GM12878 (cell line): ENCODE measurements around the gene KCNJ10. TPM values are rescaled to one million over a fixed set of nuclear protein-coding genes. Genes with fewer than 3 reads are reported as not detected.

Experiments
- ATAC-seq: fragments of 200-7000 bp; cut with Tn5 transposase; 3 replicates; pipeline ENCODE4 v1.9.1; 2020; ENCODE audit warnings: mild to moderate bottlenecking, moderate library complexity
- BruUV-seq: library from RNA; stranded (reverse); fragments of 400-500 nt; replicated peaks from 2 replicates; lab custom pipeline; 2021; lab: Mats Ljungman, UMichigan
- CTCF ChIA-PET: fragments of 300-600 bp; sonication (Branson Sonifier 250); formaldehyde crosslinking; extraction: SDS; loops from one replicate; lab custom pipeline; 2021; ENCODE audit warnings: inconsistent platforms; lab: Yijun Ruan, JAX
- POLR2A ChIA-PET: fragments of 350-600 bp; formaldehyde crosslinking; extraction: SDS; loops from one replicate; lab custom pipeline; 2021; ENCODE audit warnings: inconsistent platforms; lab: Charles Lee
- RAD21 ChIA-PET: fragments of 300-600 bp; sonication (Branson Sonifier 250); formaldehyde crosslinking; loops from one replicate; lab custom pipeline; 2023; ENCODE audit warnings: antibody characterized with exemption; ENCODE audit not compliant: unreplicated experiment; lab: Charles Lee
- SMC1A ChIA-PET: fragments of 300-600 bp; sonication (Branson Sonifier 250); formaldehyde crosslinking; loops from one replicate; lab custom pipeline; 2023; ENCODE audit not compliant: unreplicated experiment, uncharacterized antibody; lab: Charles Lee
- DNase-seq: peaks from one replicate; pipeline ENCODE4 v3.0.0-alpha.2; 2011; ENCODE audit warnings: low read depth, low spot score
- FAIRE-seq: peaks from 3 replicates; lab custom pipeline; 2011; peaks lifted over from hg19 to GRCh38; lab: Jason Lieb, UNC
- H2AFZ ChIP-seq: 2 replicates; pipeline ENCODE4 v1.6.0; 2011; ENCODE audit warnings: low read depth, low read length, control low read depth; ENCODE audit not compliant: control insufficient read depth
- H3K27ac ChIP-seq: 2 replicates; pipeline ENCODE4 v1.5.1; 2011; ENCODE audit warnings: control low read depth; ENCODE audit not compliant: control insufficient read depth, insufficient read depth
- H3K27me3 ChIP-seq, 2 experiments: replicated peaks in 1 of 2; 2 replicates each; pipeline versions ENCODE4 v1.6.0 to v1.6.1; 2011; ENCODE audit warnings: low read length in 1 of 2; ENCODE audit not compliant: control insufficient read depth in 2 of 2, insufficient read depth in 2 of 2
- H3K36me3 ChIP-seq, 2 experiments: 2 replicates each; pipeline ENCODE4 v1.5.1; 2011; ENCODE audit warnings: low read length in 1 of 2; ENCODE audit not compliant: control insufficient read depth in 2 of 2, insufficient read depth in 2 of 2
- H3K4me1 ChIP-seq: 2 replicates; pipeline ENCODE4 v1.6.1; 2011; ENCODE audit warnings: mild to moderate bottlenecking, low read length, moderate library complexity, mixed read lengths; ENCODE audit not compliant: control insufficient read depth, insufficient read depth
- H3K4me2 ChIP-seq: 2 replicates; pipeline ENCODE4 v1.6.0; 2011; ENCODE audit warnings: control low read depth; ENCODE audit not compliant: control insufficient read depth, insufficient read depth
- H3K4me3 ChIP-seq: fragments of 200-600 bp; sonication (generic); 2 replicates; pipeline ENCODE4 v1.5.1; 2016
- H3K79me2 ChIP-seq: 2 replicates; pipeline ENCODE4 v1.6.0; 2011; ENCODE audit warnings: low read length; ENCODE audit not compliant: control insufficient read depth, insufficient read depth
- H3K9ac ChIP-seq: 2 replicates; pipeline ENCODE4 v1.8.0; 2011; ENCODE audit warnings: low read length, control low read depth, mixed read lengths; ENCODE audit not compliant: control insufficient read depth, insufficient read depth
- H3K9me3 ChIP-seq: replicated peaks from 3 replicates; pipeline ENCODE4 v1.5.1; 2011; ENCODE audit warnings: mild to moderate bottlenecking, low read length; ENCODE audit not compliant: control insufficient read depth, insufficient read depth
- H4K20me1 ChIP-seq: 2 replicates; pipeline ENCODE4 v1.6.0; 2011; ENCODE audit not compliant: control insufficient read depth, insufficient read depth
- BCL11A ChIP-seq: IDR thresholded peaks from 2 replicates; pipeline ENCODE4 v1.6.1; 2011; ENCODE audit warnings: low read depth, low read length
- BMI1 ChIP-seq: fragments of 450-650 bp; IDR thresholded peaks from 2 replicates; pipeline ENCODE4 v1.6.1; 2016; ENCODE audit warnings: mild to moderate bottlenecking, moderate library complexity, borderline replicate concordance
- FOXM1 ChIP-seq: IDR thresholded peaks from 2 replicates; pipeline ENCODE4 v1.6.1; 2012; ENCODE audit warnings: low read depth, mild to moderate bottlenecking, inconsistent platforms, low read length, moderate library complexity
- HDGF ChIP-seq: fragments of 450-650 bp; IDR thresholded peaks from 2 replicates; pipeline ENCODE4 v1.6.1; 2016; ENCODE audit warnings: antibody characterized with exemption
- MYC ChIP-seq: IDR thresholded peaks from 2 replicates; pipeline ENCODE4 v1.6.1; 2011; ENCODE audit warnings: mild to moderate bottlenecking, low read length, moderate library complexity, inconsistent platforms; ENCODE audit not compliant: insufficient read depth, insufficient replicate concordance, insufficient read length, severe bottlenecking
- NFIC ChIP-seq: IDR thresholded peaks from 2 replicates; pipeline ENCODE4 v1.6.1; 2012; ENCODE audit warnings: low read depth, mild to moderate bottlenecking, inconsistent platforms, low read length, moderate library complexity
- PML ChIP-seq: IDR thresholded peaks from 2 replicates; pipeline ENCODE4 v1.6.1; 2012; ENCODE audit warnings: low read length, inconsistent platforms
- RBBP5 ChIP-seq: fragments of 200-600 bp; sonication (generic); conservative IDR thresholded peaks from 2 replicates; pipeline ENCODE4 v1.6.1; 2016
- RELB ChIP-seq: fragments of 450-650 bp; IDR thresholded peaks from 2 replicates; pipeline ENCODE4 v1.6.1; 2017; ENCODE audit warnings: low read depth, mild to moderate bottlenecking, moderate library complexity
- SIN3A ChIP-seq: IDR thresholded peaks from 2 replicates; pipeline ENCODE4 v1.6.1; 2012; ENCODE audit warnings: low read depth, low read length, improper control_type of control experiment
- SPI1 ChIP-seq: IDR thresholded peaks from 2 replicates; pipeline ENCODE4 v1.6.1; 2011; ENCODE audit warnings: low read depth, mild to moderate bottlenecking, low read length, moderate library complexity, borderline replicate concordance; ENCODE audit not compliant: insufficient read depth
- ZBTB40 ChIP-seq: fragments of 450-650 bp; IDR thresholded peaks from 2 replicates; pipeline ENCODE4 v1.6.1; 2016; ENCODE audit warnings: mild to moderate bottlenecking, moderate library complexity, borderline replicate concordance
- WGBS: methylation state at CpG from one replicate; pipeline ENCODE4 v1.1.6; 2016; ENCODE audit warnings: low lambda C conversion rate; ENCODE audit not compliant: insufficient replicate concordance, insufficient coverage; ENCODE audit errors: missing lambda C conversion rate; 5-methylcytosine and 5-hydroxymethylcytosine counted together
- in situ Hi-C: fragments of 300-500 bp; cut with MboI; formaldehyde crosslinking; loops from 9 replicates; pipeline ENCODE4 v1.14.3; 2018; ENCODE audit warnings: mixed read lengths
- intact Hi-C: fragments of 100-400 bp; cut with micrococcal nuclease; formaldehyde crosslinking; loops from one replicate; pipeline ENCODE4 v1.14.2; 2022; ENCODE audit not compliant: unreplicated experiment
- polyA plus RNA-seq, 11 experiments: library from polyadenylated mRNA; depleted of rRNA in 4 of 11; unstranded in 6 of 11; stranded (reverse) in 5 of 11; fragments of >200 nt; fragmentation: Nextera tagmentation in 4 of 11; fragmentation: Illumina TruSeq in 1 of 11; extraction: Ambion mirVana in 4 of 11; extraction: Trizol in 1 of 11; gene quantifications; 1 replicate in 1 of 11; 2 replicates in 10 of 11; pipeline versions ENCODE4 v1.2.1 to v1.2.3, GENCODE V29; 2011 to 2016; ENCODE audit warnings: inconsistent platforms in 2 of 11, missing spikeins in 2 of 11, low read depth in 1 of 11
- total RNA-seq, 4 experiments: library from RNA; depleted of rRNA in 3 of 4; stranded (reverse); fragments of >200 nt in 3 of 4; fragmentation: Illumina TruSeq in 1 of 4; extraction: Trizol in 1 of 4; gene quantifications; 2 replicates each; pipeline versions ENCODE4 v1.2.1 to v1.2.3, GENCODE V29; 2013 to 2021

Gene KCNJ10
- total and polyA plus RNA-seq, 10 of the 15 experiments (the other 5 are each of a cell fraction or from before 2014, with no cell fraction given) = 0.01 to 0.29 (median 0.09) TPM; not detected in 2

GRCh38 chr1:160032165-160032820, 37.7 kb downstream of the KCNJ10 start:
- ChIA-PET RAD21 (interaction anchor here (1.3 to 1.9 kb wide), 2 partner anchors 46 to 110 kb away, joined by 3 to 6 read pairs; no protein-coding TSS in a partner anchor), CTCF (interaction anchor here (2.2 to 5.5 kb wide), 6 partner anchors 10 to 140 kb away, joined by 5 to 61 read pairs (median 26); no protein-coding TSS in a partner anchor), POLR2A (interaction anchor here (1.0 to 2.1 kb wide), 3 partner anchors 10 to 110 kb away, joined by 4 to 9 read pairs (median 5); no protein-coding TSS in a partner anchor), SMC1A (interaction anchor here (0.7 to 1.7 kb wide), 4 partner anchors 14 to 825 kb away, joined by 3 to 7 read pairs (median 4); no protein-coding TSS in a partner anchor)
- WGBS = 3% methylated on average over 18 of the region's 18 CpGs
- no peak for FAIRE-seq
- H3K4me3 ChIP-seq = peak overlapping the region; percentile 97
- H3K36me3 ChIP-seq = no peaks in the 10 kb centered on the region
- H3K4me1 ChIP-seq = peaks cover 5% of the 10 kb centered on the region; the same call in 1 of the 2 replicates
- peak overlapping the region; percentile 93 for H2AFZ ChIP-seq
- H3K79me2 ChIP-seq = peaks cover 4% of the 10 kb centered on the region
- peak overlapping the region; percentile 74 for H3K9ac ChIP-seq
- TF ChIP-seq NFIC = 0 out of 2 replicates have a peak, but pooled peaks have one; percentile 15
- no peak for TF ChIP-seq RBBP5
- no peak for TF ChIP-seq SIN3A
- 0 out of 2 replicates have a peak, but pooled peaks have one; percentile 10 for TF ChIP-seq FOXM1
- TF ChIP-seq PML = peak; percentile 16; the same call in 1 of the 2 replicates
- TF ChIP-seq ZBTB40 = peak; percentile 29; the same call in 1 of the 2 replicates
- no peak for TF ChIP-seq MYC
- 0 out of 2 replicates have a peak, but pooled peaks have one; percentile 7 for TF ChIP-seq RELB
- 0 out of 2 replicates have a peak, but pooled peaks have one; percentile 9 for TF ChIP-seq BMI1
- TF ChIP-seq HDGF = no peak
- TF ChIP-seq SPI1 = peak; percentile 42; the same call in 1 of the 2 replicates
- TF ChIP-seq BCL11A = no peak
- in situ Hi-C loops (no loop called here), intact Hi-C loops (no loop called here)
- ATAC-seq = peak; percentile 36
- peak overlapping the region; percentile 95 for H3K4me2 ChIP-seq
- peak overlapping the region; percentile 27; the same call in 1 of the 2 replicates for H3K27ac ChIP-seq
- no peaks in the 10 kb centered on the region for H3K27me3 ChIP-seq
- DNase-seq = no peak
- no peaks in the 10 kb centered on the region for H4K20me1 ChIP-seq
- H3K9me3 ChIP-seq = no peaks in the 10 kb centered on the region
- BruUV-seq = TSS peak; percentile 87
